Left ventricle myocardium inferior (tissue), 1 donor: ENCODE measurements around the gene UGT1A9. TPM values are rescaled to one million over a fixed set of nuclear protein-coding genes. Genes with fewer than 3 reads are reported as not detected.
"Not testable (repeated sequence)": the region's sequence is repeated elsewhere in the genome, so short reads cannot be mapped to it uniquely, and the experiment has no call there.

Experiments
- DNase-seq: peaks from one replicate; pipeline ENCODE4 v3.0.0-alpha.2; 2020
- H3K27ac ChIP-seq: fragments of 200-600 bp; replicated peaks from 2 replicates; pipeline ENCODE4 v1.8.0; 2021
- H3K27me3 ChIP-seq: fragments of 200-600 bp; 2 replicates; pipeline ENCODE4 v1.8.0; 2021; ENCODE audit warnings: low read depth
- H3K36me3 ChIP-seq: fragments of 200-600 bp; 2 replicates; pipeline ENCODE4 v1.8.0; 2021
- H3K4me1 ChIP-seq: fragments of 200-600 bp; 2 replicates; pipeline ENCODE4 v1.8.0; 2021
- H3K4me3 ChIP-seq: fragments of 200-600 bp; 2 replicates; pipeline ENCODE4 v1.8.0; 2021; ENCODE audit warnings: mild to moderate bottlenecking, moderate library complexity
- H3K9me3 ChIP-seq: fragments of 200-600 bp; replicated peaks from 2 replicates; pipeline ENCODE4 v1.8.0; 2021
- intact Hi-C: fragments of 100-400 bp; cut with micrococcal nuclease; formaldehyde crosslinking; loops from one replicate; pipeline ENCODE4 v1.11.0; 2022
- long read RNA-seq: library from polyadenylated mRNA; unstranded; transcript quantifications from one replicate; pipeline ENCODE4 v2.0.0, GENCODE V29; 2021
- total RNA-seq: library from RNA; stranded (reverse); fragmentation: NEBNext Ultra II Directional; extraction: Animal tissue kit (Norgen Biotek cat#: 25700); gene quantifications from one replicate; pipeline ENCODE4 v1.2.1, GENCODE V29; 2021
- TF ChIP-seq, protein P1 (sequence below): fragments of 200-600 bp; IDR thresholded peaks from 2 replicates; pipeline ENCODE4 v1.8.0; 2021; ENCODE audit warnings: antibody characterized with exemption, mild to moderate bottlenecking, borderline replicate concordance
- donor health status: DM: no; HTN: yes; CAD: no; lungs with severe emphysema.

The UGT1A9 gene
- not detected for total RNA-seq
- long read RNA-seq = 0 reads

DNA sequence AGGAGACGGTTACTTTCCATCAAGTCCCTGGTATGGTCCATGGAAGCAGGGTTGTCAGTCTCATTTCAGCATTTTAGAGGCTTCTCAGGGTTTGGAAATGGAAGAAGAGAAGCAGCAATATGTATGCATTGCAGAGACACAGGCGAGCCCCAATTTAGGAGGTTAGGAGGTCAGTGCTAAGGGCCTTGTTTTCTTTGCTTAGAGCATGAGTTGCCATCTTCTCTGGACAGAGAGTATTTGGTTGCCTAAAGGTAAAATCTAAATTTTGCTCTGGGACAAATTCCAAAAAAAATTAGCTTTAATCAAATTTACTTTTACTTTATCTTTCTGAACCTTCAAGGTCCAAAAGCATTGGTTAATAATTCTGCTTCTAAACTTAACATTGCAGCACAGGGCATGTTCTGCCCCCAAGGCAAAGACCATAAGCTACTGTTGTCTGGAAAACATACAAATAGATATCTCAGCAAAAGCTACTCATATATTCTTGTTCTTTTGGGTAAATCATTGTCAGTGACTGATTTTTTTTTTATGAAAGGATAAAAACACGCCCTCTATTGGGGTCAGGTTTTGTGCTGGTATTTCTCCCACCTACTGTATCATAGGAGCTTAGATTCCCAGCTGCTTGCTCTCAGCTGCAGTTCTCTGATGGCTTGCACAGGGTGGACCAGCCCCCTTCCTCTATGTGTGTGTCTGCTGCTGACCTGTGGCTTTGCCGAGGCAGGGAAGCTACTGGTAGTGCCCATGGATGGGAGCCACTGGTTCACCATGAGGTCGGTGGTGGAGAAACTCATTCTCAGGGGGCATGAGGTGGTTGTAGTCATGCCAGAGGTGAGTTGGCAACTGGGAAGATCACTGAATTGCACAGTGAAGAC is at the start of gene UGT1A9:
TSS of gene UGT1A9 (plus strand) at position 609 of the 872 bp plus-strand sequence. CDS start at position 646, 37 bp downstream.
- intact Hi-C loops = no loop called here
- Histone ChIP-seq H3K9me3 (peaks cover 10% of the 10 kb centered on the region), H3K4me1 (no peaks in the 10 kb centered on the region), H3K27me3 (peaks cover 24% of the 10 kb centered on the region), H3K4me3 (no peak within 1 kb of the TSS), H3K27ac (no peak within 1 kb of the TSS), H3K36me3 (no peaks in the 10 kb centered on the region)
- no peak for DNase-seq
- TF ChIP-seq, protein P1, sequence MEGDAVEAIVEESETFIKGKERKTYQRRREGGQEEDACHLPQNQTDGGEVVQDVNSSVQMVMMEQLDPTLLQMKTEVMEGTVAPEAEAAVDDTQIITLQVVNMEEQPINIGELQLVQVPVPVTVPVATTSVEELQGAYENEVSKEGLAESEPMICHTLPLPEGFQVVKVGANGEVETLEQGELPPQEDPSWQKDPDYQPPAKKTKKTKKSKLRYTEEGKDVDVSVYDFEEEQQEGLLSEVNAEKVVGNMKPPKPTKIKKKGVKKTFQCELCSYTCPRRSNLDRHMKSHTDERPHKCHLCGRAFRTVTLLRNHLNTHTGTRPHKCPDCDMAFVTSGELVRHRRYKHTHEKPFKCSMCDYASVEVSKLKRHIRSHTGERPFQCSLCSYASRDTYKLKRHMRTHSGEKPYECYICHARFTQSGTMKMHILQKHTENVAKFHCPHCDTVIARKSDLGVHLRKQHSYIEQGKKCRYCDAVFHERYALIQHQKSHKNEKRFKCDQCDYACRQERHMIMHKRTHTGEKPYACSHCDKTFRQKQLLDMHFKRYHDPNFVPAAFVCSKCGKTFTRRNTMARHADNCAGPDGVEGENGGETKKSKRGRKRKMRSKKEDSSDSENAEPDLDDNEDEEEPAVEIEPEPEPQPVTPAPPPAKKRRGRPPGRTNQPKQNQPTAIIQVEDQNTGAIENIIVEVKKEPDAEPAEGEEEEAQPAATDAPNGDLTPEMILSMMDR = no peak

DNA sequence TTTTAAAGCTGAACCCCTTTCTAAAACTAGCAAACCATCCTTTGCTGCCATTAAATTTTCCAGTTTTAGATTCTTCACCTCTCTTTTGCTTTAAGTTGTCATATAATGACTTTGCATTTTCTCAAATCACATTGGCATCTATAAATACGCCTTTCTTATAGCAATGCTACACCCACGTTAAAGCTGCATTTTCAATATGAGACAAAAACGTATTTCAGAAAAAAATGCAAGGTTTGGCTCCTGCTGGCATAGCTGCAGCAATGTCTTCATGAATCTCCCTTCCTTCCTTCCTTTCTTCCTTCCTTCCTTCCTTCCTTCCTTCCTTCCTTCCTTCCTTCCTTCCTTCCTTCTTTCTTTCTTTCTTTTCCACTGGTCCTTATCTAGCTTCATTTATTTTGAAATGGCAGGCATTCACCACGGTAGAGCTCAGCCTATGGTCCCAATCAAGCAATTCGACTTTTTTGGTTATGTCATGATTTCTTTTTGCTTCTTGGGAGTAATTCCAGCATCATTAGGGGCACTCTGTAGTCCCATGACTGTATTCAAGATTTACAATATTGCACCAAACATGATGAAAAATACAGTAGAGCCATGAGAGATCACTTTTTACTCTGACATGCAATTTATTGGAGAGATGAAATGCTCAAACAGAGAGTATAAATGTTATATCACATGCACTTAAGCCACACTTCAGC is 44.2 kb upstream of the UGT1A9 start:
- Histone ChIP-seq H3K27me3 (peaks cover 6% of the 10 kb centered on the region), H3K9me3 (peaks cover 42% of the 10 kb centered on the region), H3K4me1 (no peaks in the 10 kb centered on the region), H3K4me3 (no peak overlapping the region), H3K36me3 (no peaks in the 10 kb centered on the region), H3K27ac (no peak overlapping the region)
- DNase-seq = no peak
- intact Hi-C loops = no loop called here
- TF ChIP-seq, protein P1 = no peak

DNA sequence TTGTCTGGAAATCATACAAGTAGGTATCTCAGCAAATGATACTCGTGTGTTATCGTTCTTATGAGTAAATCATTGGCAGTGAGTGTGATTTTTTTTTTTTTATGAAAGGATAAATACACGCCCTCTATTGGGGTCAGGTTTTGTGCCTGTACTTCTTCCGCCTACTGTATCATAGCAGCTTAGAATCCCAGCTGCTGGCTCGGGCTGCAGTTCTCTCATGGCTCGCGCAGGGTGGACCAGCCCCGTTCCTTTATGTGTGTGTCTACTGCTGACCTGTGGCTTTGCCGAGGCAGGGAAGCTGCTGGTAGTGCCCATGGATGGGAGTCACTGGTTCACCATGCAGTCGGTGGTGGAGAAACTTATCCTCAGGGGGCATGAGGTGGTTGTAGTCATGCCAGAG is 35.4 kb upstream of the UGT1A9 start, which contains the start of gene UGT1A10:
TSS of gene UGT1A10 (plus strand) at position 143 of the 400 bp plus-strand sequence. CDS start at position 218, 75 bp downstream.
- intact Hi-C loops, DNase-seq, H3K4me1 ChIP-seq, H3K4me3 ChIP-seq, H3K36me3 ChIP-seq, H3K27ac ChIP-seq: not testable (repeated sequence)
- H3K9me3 ChIP-seq = peaks cover 11% of the 10 kb centered on the region
- peaks cover 14% of the 10 kb centered on the region for H3K27me3 ChIP-seq

DNA sequence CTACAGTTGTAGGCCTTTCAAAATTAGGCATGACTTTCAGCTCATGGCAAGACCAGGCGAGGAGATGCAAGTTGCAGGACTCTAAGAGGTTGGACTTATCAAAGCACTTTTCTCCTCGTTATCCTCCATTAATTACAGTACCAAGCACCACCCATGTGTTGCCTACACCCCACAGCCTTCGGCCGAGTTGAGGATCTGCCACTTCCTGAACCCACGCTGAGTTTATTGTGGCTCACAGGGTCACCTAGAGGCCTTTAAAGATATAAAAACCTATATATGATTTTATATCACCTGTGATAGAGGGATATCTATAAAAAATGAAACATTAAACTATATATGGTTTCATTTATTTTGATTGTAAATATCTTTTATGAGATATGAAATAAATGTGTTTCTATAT is 32.9 kb upstream of the UGT1A9 start:
- TF ChIP-seq, protein P1 = no peak
- Histone ChIP-seq H3K9me3 (peaks cover 18% of the 10 kb centered on the region), H3K4me1 (no peaks in the 10 kb centered on the region), H3K27me3 (peaks cover 17% of the 10 kb centered on the region), H3K27ac (no peak overlapping the region), H3K36me3 (no peaks in the 10 kb centered on the region), H3K4me3 (no peak overlapping the region)
- no peak for DNase-seq
- intact Hi-C loops = no loop called here

DNA sequence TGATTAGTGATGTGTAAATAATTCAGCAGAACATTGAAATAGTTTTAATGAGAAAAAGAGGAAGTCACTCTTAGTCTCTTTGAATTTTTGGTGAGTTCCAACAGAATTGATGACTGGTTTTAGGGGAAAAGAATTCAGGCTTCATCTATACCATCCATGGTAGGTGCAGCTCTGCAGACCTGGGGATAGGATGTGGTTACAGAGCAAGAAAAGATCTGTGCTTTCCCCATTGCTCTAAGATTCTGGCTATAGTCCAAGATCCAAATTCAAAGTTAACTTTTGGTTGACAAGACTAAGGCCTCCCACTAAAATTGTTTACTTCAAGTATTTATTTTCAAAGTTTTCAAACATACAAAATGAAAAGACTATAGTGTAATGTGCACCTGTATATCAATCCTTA is 31.8 kb upstream of the UGT1A9 start:
- DNase-seq = no peak
- intact Hi-C loops = no loop called here
- Histone ChIP-seq H3K4me1 (no peaks in the 10 kb centered on the region), H3K36me3 (no peaks in the 10 kb centered on the region), H3K27ac (no peak overlapping the region), H3K9me3 (peaks cover 18% of the 10 kb centered on the region), H3K4me3 (no peak overlapping the region), H3K27me3 (peaks cover 27% of the 10 kb centered on the region)
- TF ChIP-seq, protein P1 = no peak
